GM19463 (cell line): Measurements from ENCODE around the gene ARHGAP35.
"Not testable (repeated sequence)": the region's sequence is repeated elsewhere in the genome, so short reads cannot be mapped to it uniquely, and the experiment has no call there.

Experiments used
- ATAC-seq: cut with Tn5 transposase; IDR thresholded peaks from one replicate; pipeline ENCODE4 v1.9.1; 2021; ENCODE audit warnings: mild to moderate bottlenecking, moderate library complexity; ENCODE audit not compliant: unreplicated experiment

Gene ARHGAP35

GRCh38 chr19:46868025-46868802 lies 7.4 kb downstream of the ARHGAP35 start:
- no peak for ATAC-seq

GRCh38 chr19:46871173-46871572 lies 10.4 kb downstream of the ARHGAP35 start:
- not testable (repeated sequence) for ATAC-seq

GRCh38 chr19:46872967-46873366 lies 12.2 kb downstream of the ARHGAP35 start:
- no peak for ATAC-seq

GRCh38 chr19:46875234-46875633 lies 14.4 kb downstream of the ARHGAP35 start:
- ATAC-seq = no peak

- ATAC-seq = no peak
Observed at GRCh38 chr19:46875657-46876056, 14.9 kb downstream of the ARHGAP35 start.

- no peak for ATAC-seq
Observed at GRCh38 chr19:46878613-46879375, 18.0 kb downstream of the ARHGAP35 start.

GRCh38 chr19:46880431-46880830 lies 19.6 kb downstream of the ARHGAP35 start:
- no peak for ATAC-seq

- no peak for ATAC-seq
Observed at GRCh38 chr19:46881092-46881491, 20.3 kb downstream of the ARHGAP35 start.

- no peak for ATAC-seq
Observed at GRCh38 chr19:46882034-46882433, 21.2 kb downstream of the ARHGAP35 start.

- ATAC-seq = not testable (repeated sequence)
Observed at GRCh38 chr19:46882751-46883150, 22.0 kb downstream of the ARHGAP35 start.

GRCh38 chr19:46885411-46885810 lies 24.6 kb downstream of the ARHGAP35 start:
- no peak for ATAC-seq

GRCh38 chr19:46886546-46887239 lies 25.9 kb downstream of the ARHGAP35 start:
- ATAC-seq = no peak

GRCh38 chr19:46887240-46887782 lies 26.5 kb downstream of the ARHGAP35 start:
- ATAC-seq = no peak

- no peak for ATAC-seq
Observed at GRCh38 chr19:46890423-46891170, 29.8 kb downstream of the ARHGAP35 start.

GRCh38 chr19:46892252-46893179 lies 31.7 kb downstream of the ARHGAP35 start:
- no peak for ATAC-seq

- no peak for ATAC-seq
Observed at GRCh38 chr19:46896076-46896794, 35.4 kb downstream of the ARHGAP35 start.

- ATAC-seq = no peak
Observed at GRCh38 chr19:46898731-46899130, 37.9 kb downstream of the ARHGAP35 start.

GRCh38 chr19:46900341-46900740 lies 39.5 kb downstream of the ARHGAP35 start:
- ATAC-seq = no peak
